Measurements from ENCODE around the gene FAM174C.

FAM174C gene

GRCh38 chr19:1249990-1250436 lies 25.3 kb upstream of the FAM174C start:
- DNase-seq (ENCODE audit: low read depth in 2 of 3, low spot score in 2 of 3), result no peak

DNA sequence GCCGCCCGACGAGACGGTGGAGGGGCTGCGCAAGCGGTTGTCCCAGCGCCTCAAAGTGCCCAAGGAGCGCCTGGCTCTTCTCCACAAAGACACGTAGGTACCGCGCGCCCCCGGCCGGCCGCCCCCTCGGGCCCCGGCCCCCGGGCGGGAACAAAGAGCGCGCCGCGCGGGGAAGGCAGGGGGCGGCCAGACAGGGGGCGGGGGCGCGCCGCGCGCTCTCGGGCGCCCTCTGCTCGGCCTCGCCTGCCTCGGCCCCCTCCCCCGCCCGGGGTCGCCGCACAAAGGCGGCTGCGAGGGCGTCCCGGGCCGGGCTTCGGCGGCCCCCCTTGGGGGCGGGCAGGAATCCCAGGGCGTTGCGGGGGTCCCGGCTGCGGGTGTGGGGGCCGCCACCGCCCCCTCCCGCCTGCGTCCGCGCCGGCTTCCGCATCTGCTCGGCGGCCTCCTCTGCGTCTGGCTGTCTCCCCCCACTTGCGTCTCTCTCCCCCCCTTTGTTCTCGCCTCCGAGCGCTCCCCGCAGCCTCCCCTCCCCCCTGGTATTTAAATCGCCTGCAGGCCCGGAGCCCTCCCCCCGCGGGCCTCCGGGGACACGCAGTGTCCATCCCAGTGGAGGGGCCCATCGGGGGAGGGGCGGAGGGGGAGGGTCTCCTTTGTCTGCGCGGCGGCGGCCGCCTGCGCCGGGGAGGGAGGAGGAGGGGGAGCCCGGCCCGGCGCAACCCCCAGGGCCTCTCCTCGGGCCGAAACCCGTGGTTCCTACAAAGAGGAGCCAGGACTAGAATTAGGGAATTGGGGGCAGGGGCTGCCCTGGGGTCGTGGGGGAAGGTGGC lies 24.7 kb upstream of the FAM174C start:
- DNase-seq (ENCODE audit: low read depth in 2 of 3, low spot score in 2 of 3), result no peak

DNA sequence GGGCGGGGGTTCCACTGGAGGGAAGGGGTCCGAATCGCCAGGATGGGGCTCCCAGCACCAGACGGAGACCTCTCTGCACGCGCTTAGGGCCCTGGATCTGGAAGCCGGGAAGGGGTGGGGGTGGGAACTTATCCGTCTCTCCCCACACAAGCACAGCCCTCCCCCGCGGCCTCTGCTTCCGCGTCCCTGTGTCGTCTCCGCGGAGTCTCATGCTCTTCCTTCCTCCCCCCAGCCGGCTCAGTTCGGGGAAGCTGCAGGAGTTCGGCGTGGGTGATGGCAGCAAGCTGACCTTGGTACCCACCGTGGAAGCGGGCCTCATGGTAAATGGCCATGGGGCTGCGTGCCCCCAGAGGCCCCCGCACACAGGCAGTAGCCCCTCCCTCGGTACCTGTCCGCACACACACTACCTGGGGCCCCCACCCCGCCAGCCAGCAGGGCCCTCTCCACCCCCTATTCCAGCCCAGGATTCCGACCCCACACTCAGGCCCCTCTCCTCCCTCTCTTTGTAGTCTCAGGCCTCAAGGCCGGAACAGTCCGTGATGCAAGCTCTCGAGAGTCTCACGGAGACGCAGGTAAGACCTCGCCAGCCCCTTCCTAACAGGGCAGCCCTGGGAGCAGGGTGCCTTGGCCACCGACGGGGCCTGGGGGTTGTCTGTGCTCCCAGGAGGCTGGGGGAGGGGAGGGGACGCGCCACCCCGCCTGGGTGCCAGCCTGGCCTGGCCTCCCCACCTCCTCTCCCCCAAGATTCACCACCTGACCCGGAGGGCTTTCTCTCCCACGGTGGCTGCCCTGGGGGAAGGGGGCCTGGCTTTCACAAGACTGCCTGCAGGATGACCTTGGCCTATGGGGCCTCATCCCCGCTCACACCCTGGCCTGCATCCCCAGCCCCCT lies 23.8 kb upstream of the FAM174C start:
- no peak for DNase-seq (ENCODE audit: low read depth in 2 of 3, low spot score in 2 of 3)

DNA sequence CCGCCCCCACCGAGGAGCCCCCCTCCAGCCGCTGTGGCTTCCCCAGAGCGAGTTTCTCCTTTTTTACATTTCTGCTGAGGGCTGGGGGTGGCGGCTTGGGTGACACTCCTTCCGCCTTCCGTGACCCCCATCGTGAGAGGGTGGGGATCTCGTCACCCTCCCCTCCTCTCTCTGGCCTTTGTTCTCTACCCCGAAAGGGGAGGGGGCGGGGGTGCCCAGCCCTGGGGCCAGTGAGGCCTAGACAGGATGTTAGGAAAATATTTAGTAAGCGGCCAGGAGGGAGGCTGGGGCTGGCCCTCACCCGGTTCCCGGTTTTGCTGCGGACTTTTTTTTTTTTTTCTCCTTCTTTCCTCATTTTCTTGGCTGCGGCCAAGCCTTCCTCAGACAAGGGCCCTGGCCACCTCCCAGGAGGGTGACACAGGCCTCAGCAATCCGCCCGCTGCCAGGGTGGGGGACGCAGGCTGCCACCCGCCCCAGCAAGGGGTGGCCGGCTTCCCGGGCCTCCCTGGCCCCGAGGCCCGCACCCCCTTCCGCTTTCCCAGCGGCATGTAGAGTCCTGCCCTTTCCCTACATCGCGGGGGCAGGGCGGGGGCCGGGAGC lies 23.0 kb upstream of the FAM174C start:
- DNase-seq (ENCODE audit: low read depth in 2 of 3, low spot score in 2 of 3), result peak in 1 of 3 experiments; percentile 56

DNA sequence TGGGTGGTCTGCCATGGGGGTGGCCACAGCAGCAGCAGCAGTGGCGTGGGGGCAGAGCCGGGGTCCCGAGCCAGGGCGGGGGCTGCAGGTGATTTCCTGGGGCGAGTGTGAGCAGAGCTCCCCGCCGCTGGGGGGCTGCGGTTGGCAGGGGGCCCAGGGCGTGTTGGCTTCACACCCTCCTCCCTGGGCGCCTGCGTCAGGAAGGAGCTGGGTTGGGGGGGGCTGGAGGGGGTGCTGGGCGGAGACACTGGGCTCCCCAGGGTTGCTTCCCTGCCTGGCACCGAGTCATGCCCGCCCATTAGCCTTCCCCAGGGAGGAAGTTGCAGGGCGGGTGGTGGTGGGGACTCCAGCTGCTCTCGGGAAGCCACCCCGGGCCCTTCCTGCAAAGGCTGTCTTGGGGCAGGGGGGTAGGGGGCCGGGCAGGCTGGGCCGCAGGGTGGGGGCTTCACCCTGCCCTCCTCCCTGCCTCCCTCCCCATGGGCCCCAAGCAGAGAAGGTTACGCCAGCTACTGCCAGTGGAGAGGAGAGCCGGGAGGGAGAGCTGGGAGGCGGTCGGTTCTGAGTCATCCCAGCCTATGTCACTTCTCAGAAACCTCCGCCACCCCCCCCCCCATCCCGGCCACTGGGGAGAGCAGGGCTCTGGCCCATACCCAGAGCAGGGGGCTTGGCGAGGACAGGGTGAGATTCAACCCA lies 22.4 kb upstream of the FAM174C start:
- DNase-seq (ENCODE audit: low read depth in 2 of 3, low spot score in 2 of 3), result peak in 1 of 3 experiments; percentile 61

- DNase-seq (ENCODE audit: low read depth in 2 of 3, low spot score in 2 of 3), result no peak
These were observed 21.7 kb upstream of the FAM174C start for GRCh38 chr19:1253514-1254080.

- no peak for DNase-seq (ENCODE audit: low read depth in 2 of 3, low spot score in 2 of 3)
These were observed 21.2 kb upstream of the FAM174C start for GRCh38 chr19:1254081-1254527.

DNA sequence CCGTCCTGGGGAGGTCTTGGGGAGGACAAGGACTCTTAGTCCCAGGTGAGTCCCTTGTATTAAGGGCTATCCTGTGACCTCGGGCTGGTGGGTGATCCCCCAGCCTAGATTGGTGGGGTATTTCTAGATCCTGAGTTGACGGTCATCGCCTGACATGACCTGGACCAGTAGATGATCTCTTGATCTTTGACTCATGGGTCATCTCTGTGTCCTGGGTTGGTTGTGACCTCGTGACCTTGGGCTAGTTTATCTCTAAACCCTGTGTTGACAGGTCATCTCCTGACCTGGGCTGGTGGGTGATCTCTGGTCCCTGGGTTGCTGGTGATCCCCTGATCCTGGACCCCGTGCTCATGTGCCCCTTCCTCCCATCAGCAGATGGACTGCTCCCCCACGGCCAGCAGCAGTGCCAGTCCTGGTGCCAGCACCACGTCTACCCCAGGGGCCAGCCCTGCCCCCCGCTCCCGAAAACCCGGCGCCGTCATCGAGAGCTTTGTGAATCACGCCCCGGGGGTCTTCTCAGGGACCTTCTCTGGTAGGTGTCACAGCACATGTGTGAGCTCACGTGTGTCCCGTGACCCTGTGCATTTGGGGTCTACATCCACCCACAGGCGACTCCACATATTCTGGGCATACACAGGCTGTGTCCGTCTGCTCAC lies 20.7 kb upstream of the FAM174C start:
- no peak for DNase-seq (ENCODE audit: low read depth in 2 of 3, low spot score in 2 of 3)

- DNase-seq (ENCODE audit: low read depth in 2 of 3, low spot score in 2 of 3), result no peak
These were observed 19.9 kb upstream of the FAM174C start for GRCh38 chr19:1255186-1256161.

DNA sequence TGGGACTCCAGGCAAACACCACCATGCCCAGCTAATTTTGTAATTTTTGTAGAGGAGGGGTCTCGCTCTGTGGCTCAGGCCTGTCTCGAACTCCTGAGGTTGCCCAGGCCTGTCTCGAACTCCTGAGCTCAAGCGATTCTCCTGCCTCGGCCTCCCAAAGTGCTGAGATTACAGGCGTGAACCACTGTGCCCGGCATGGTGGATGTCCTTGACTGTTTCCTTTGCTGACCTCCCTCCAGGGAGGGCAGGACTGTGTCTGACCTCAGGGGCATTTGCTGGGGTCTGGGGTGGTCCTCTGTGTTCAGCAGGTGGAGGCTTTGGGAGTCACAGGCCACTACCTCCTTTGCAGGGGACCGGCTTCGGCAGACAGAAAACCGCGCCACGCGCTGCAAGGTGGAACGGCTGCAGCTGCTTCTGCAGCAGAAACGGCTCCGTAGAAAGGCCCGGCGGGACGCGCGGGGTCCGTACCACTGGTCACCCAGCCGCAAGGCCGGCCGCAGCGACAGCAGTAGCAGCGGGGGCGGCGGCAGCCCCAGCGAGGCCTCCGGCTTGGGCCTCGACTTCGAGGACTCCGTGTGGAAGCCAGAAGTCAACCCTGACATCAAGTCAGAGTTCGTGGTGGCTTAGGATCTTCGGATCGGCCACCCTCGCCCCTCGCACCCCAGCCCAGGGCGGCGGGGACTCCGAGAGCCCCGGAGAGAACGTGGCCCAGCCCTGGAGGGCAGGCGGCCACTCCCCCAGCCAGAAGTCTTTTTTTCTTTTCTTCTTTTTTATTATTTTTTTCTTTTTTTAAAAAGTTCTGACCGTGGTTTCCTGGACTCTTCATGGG lies 18.5 kb upstream of the FAM174C start:
- DNase-seq (ENCODE audit: low read depth in 2 of 3, low spot score in 2 of 3), result no peak

- no peak for DNase-seq (ENCODE audit: low read depth in 2 of 3, low spot score in 2 of 3)
These were observed 17.7 kb upstream of the FAM174C start for GRCh38 chr19:1257475-1258162.

- no peak for DNase-seq (ENCODE audit: low read depth in 2 of 3, low spot score in 2 of 3)
These were observed 17.2 kb upstream of the FAM174C start for GRCh38 chr19:1258163-1258492.

DNA sequence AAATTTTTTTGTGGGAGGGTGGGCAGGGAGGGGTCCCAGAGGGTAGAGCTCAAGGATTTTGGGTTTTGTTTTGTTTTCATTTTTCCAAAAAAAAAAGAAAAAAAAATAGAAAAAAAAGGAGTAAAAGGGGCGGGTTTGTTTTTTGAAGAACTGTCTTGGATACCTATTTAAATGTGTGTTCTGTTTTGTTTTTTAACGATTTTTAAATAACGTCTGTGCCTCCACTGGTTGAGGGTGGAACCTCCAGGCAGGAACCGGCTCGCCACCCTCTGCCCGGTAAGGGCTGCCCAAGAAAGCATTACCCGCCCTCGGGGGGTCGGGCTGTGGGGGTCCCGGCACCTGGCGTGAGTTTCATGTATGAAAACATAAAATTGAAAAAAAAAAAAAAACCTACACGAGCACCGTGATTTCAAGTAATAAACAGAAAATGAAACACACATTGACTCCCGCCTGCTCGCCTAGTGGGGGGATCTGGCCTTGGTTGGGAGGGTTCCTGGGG lies 16.6 kb upstream of the FAM174C start:
- DNase-seq (ENCODE audit: low read depth in 2 of 3, low spot score in 2 of 3), result no peak

GRCh38 chr19:1259206-1259875 lies 16.0 kb upstream of the FAM174C start:
- DNase-seq (ENCODE audit: low read depth in 2 of 3, low spot score in 2 of 3), result peak in 1 of 3 experiments; percentile 60

- DNase-seq (ENCODE audit: low read depth in 2 of 3, low spot score in 2 of 3), result peak in 1 of 3 experiments; percentile 49
These were observed 15.2 kb upstream of the FAM174C start for GRCh38 chr19:1259876-1260748.

Data from activated CD8-positive, alpha-beta memory T cell treated with anti-CD3 and anti-CD28 coated beads for 48 hours (primary cell).